ENCODE results near the gene ELMO2.

DNA sequence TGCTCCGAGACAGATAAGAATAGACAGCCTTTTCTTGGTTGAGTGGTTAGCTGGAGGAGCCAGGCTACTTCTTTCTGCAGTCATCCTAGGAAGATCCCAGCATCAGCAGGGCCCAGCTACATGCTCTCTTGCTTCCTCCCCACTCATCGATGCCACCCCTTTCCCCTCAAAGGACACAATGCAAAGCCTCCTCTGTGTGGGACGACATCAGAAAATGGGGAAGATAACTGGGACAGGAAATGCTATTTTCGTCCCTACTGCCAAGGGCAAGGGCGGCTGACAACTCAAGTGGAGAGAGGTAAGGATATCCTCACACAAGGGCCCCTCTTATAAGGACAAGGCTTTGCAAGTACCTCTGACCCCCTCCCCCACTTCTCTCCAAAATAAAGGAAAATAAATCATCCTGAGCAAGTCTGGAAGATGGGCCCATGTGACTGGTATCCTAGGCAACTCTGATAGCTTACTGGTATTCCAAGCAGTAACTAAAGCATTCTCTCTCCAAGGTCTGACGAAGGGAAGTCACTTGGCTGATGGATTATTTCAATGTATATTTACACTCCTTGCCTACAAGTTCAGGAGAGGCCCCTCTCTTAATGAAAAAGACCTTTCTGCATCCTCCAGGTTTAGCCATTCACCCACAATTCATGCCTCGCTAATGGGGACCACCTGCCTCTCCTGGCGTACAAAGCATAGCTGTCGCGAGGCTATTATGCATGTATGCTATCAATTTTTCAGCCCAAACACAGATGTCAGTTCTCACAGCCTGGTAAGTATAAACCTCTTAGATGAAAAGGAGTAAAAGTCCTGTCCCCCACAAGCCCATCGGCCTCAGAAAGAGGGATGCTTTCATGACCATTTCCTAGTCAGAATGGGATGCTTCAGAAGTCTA is 11.3 kb downstream of the ELMO2 start:
- TF ChIP-seq CTCF (conservative IDR thresholded peaks at IDR 0.05 in 1 of 2, IDR thresholded peaks at IDR 0.05 in 1 of 2; ENCODE audit: extremely low read depth in 1 of 2, insufficient read depth in 1 of 2, low read depth in 1 of 2, low read length in 2 of 2) (no peak), EZH2 (IDR thresholded peaks at IDR 0.05; ENCODE audit: borderline replicate concordance, low read length) (no peak)
